HS-27A (cell line): ENCODE results near the gene CXCL5.

Experiments
- DNase-seq: peaks from one replicate; pipeline ENCODE4 v3.0.0-alpha.2; 2012; ENCODE audit warnings: low read depth, missing footprints

The CXCL5 gene

DNA sequence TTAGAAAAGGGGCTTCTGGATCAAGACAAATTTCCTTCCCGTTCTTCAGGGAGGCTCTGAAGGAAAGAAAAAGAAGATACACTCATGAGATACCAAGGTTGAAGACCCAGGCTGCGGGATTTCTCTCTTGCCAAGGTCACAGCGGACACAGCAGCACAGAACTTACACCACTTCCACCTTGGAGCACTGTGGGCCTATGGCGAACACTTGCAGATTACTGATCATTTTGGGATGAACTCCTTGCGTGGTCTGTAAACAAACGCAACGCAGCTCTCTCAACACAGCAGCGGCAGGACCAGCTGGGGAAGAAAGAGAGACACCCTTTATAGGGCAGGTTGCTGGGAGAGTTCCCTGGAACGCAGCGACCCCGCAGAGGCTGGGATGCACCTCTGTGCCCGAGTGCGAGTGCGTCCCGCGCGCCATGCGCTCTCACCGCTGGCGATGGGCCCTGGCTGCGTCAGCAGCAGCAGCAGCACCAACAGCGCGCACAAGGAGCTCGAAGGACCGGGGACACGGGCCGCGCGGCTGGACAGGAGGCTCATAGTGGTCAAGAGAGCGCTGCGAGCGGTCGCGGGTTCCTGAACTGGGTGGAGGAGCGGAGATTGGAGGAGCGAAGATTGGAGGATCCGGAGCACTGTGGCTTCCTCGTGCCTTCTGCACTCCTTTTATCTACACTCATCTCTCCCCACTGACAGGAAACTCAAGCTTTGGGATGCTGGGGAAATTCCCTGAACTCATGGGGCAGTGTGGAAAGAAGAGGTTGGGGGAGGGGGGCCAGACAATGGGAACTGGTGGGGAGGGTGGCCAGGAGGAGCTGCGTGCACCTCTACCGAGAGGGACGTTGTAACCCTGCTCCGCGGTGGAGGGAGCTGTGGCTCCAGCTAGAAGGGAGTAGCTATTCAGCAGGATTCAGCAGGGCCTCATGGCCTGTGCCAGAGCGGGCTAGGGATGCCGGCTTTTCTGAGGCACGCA lies at the start of gene CXCL5:
Gene CXCL5, minus strand, starts transcription at position 638 of the 972 bp plus-strand sequence. Its CDS starts 96 bp downstream, at position 542.
- DNase-seq, result no peak

DNA sequence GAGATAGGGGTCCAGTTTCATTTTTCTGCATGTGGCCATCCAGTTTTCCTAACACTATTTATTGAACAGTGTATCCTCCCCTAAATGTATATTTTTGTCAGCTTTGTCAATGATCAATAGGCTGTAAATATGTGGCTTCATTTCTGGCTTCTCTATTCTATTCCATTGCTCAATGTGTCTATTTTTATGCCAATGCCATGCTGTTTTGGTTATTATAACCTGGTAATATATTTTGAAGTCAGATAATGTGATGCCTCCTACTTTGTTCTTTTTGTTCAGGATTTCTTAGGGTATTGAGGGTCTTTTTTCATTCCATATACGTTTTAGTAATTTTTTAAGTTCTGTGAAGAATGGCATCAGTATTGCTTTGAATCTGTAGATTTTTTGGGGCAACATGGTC lies 48.7 kb upstream of the CXCL5 start:
- no peak for DNase-seq

DNA sequence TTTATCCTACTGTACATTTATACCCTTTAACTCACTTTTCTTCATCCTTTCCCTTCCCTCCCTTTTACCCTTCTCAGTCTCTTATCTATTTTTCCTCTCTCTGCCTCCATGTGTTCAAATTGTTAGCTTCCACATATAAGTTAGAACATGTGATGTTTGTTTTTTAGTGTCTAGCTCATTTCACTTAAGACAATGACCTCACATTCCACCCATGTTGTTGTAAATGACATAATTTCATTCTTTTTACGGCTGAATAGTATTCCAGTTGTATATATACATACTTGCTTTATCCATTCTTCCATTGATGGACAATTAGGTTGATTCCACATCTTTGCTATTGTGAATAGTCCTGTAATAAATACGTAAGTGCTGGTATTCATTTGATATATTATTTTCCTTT lies 47.3 kb upstream of the CXCL5 start:
- no peak for DNase-seq

DNA sequence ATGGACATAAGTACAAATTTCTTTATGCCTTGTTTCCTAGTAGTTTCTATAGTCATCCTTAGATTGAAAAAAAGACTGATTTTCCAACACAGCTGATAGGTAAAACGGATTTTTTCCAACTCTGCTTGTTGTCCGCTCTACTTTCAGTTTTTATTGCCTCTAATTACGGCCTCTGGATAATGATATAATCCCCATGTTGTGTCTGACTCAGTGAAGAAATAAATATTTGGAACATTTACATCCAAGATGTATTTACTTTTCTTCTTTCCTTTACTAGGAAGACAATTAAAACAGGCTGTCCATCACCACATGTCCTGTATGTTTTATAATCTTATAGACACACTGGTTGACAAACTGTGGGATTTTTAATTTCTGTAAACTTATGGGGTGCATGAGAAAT lies 46.8 kb upstream of the CXCL5 start:
- no peak for DNase-seq

DNA sequence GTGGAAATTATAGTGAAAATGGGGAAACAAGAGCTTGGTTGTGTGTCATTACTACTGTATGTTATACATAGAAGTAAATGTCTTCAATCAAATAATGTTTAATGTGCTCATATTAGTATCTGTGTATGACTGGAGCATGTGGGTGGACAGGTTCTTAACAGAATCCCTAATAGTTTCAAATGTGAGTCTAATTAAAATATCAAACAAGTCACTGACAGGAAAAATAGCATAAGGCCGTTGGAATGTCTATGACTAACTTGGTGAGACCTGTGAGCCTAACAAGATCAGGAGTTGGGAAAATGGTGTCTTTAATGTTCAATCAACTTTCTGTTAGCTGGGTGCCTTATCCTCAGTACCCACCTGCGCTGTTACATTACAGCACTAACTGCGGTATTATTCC lies 46.2 kb upstream of the CXCL5 start:
- DNase-seq, result peak; percentile 35

DNA sequence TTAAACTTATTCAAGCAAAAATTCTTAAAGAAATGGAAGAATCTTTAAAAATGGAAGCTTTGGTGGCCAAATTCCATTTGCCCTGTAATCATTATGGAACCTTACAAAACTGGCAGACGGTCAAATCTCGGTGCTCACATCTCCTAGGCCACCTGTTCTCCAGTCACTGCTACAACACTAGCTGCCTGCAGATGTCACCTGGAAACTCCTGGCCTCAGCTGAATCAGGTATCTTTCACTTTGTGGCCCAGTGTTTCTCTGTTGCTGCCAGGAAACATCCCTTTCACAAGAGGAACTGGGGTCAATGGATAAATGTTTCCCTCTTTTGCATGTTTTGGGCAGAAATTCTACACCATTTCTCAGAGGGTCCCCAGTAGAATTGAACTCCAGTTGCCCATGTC lies 44.2 kb upstream of the CXCL5 start:
- DNase-seq, result no peak

DNA sequence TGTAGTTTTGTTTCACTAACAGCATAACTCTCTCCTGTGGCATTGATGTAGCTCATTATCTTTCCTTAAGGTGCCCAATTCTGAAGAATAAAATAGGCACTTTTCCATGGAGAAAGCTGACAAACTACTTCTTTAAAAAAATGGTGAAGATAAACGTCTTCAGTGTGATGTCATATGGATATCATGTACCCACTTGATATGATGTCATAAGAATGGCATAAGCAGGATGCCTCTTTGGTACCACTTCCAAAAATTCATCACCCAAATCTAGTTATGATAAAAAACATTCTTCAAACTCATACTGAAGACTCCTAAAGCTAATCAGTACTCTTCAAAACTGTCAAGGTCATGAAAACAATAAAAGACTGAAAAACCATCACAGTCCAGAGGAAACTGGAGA lies 42.9 kb upstream of the CXCL5 start:
- DNase-seq, result no peak

DNA sequence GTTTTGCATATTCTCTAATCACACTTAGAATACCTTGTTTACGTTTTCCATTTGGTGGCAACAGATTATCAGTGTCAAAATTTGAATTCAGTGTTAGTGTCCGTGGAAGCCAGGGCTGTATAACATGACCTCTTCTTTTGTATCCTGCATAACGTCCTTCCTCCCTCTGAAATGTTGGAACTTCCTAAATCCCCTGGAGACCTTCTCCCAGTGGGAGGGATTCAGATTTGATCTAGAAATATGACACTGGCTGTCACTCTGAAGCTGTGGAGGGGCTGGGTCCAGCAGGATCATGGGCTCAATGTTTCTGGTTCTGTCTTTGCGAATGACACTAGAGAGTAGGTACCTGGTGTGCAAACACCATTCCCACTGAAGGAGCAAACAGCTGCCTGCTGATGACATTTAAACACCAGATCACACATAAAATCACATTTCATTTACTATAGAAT lies 40.9 kb upstream of the CXCL5 start:
- DNase-seq, result no peak

DNA sequence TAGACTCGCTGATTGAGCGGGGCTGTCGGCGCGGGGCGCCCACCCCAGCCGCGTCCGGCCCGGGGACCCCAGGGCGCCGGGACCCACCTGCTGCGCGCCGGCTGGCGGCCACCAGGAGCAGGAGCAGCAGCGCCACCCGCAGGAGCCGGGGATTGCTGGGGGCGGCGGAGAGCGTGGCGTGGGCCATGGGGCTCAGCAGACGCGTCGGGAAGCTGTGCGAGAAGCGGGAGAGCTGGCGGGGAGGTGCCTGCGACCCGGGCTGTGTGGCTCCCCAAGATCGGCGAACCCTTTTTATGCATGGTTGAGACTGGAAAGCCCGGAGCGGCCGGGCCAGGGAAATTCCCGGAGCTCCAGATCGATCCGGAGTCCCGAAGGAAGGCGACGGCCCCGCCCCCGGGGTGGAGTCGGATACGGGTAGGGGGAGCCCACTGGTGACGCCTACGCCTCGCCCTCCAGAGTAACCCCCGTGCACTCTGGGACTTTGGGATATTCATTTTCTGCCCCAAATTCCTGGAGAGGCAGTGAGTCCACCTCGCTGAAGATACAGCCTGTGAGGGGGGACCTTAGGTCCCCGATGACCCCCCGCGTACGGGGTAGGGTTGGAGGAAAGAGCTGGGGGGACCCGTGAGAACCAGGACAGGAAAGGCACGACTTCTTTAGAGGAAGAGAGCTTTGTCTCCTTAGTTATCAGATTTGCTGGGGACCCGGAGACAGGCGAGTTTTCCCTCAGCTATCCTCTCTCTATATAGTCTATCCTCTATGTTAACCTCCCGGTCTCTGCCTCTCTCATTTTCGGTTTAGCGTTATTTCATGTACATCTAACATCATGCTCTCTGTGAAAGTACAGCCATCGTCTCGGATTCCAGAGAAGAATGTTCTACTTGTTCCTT lies 40.2 kb upstream of the CXCL5 start, which contains the start of gene CXCL3:
Gene CXCL3, minus strand, starts transcription at position 265 of the 890 bp plus-strand sequence. Its CDS starts 78 bp downstream, at position 187.
- DNase-seq, result no peak

DNA sequence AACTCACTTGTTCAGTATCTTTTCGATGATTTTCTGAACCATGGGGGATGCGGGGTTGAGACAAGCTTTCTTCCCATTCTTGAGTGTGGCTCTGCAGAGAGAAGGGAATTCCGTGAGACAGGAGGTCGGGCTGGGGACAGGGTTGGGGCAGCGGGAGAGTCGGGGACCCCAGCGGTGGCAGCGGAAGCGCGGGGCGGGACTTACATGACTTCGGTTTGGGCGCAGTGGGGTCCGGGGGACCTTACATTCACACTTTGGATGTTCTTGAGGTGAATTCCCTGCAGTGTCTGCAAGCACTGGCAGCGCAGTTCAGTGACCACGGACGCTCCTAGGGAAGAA lies 39.6 kb upstream of the CXCL5 start:
- no peak for DNase-seq

DNA sequence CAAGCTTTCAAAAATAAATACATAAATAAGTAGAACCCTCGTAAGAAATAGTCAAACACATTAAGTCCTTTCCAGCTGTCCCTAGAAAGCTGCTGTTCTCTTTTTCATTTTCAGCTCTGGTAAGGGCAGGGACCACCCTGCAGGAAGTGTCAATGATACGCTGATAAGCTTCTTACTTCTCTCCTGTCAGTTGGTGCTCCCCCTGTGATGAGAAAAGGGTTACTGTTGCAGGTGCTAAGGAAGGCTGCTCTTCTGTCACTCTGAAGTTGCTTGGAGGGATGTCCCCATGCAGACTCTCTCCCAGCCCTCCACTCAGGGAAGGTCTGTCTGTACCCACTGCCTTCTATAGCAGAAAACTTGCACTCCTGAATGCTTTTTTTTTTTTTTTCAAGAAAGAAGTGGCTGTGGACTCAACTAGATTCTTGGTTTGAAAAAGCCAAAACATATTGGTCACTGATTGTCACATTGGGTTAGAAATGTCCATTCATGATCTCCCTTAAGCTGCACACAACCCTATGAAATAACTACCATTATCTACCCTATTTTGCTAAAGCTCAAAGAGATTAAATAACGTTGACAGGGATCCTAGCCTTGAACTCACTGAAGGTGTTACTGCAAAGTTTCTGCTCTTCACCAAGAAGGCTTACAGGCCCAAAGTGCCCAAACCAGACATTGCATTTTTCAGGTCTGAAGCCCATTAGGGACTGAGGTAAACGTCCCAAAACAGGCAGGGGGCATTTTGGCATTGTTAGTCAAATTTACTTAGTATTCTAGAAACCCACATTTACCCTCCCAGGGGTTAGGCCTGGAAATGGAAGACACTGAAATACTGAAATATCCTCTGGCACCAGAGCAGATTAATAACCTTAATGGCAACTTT lies 38.8 kb upstream of the CXCL5 start:
- DNase-seq, result no peak

DNA sequence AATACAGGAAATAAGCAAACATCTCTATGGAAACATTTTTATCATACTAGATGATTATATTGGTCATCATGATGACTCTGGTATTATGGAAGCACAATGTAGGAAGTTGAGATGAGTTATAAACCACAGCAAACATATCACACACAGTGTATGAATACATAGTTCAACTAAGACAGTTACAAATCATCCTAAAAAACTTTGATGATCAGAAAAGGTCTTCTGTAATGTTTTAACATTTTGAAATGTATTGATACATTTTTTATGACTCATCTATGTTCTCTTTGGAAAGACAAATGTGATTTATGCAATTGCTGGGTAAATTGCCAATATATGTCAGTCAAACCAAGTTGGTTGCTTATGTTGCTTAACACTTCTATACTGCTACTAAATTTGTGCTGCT lies 35.3 kb upstream of the CXCL5 start:
- DNase-seq, result no peak

DNA sequence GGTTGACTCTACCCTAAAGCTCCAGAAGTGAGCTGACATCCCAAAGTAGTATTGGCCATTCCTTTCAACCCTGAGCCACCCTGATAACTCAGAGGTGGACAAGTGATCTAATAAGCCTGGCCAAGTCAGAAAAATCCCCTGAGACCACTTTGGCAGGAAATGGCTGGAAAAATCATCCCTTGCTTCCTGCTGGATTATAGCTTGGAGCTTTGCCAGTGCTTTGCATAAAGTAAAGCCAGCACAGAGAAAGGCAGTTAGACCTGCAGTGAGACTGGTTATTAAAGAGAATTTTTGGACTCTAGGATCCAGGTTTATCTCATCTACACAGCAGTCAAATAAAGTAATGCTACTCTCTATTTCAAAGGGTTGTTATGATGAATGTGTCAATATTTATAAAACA lies 33.6 kb upstream of the CXCL5 start:
- peak; percentile 35 for DNase-seq

DNA sequence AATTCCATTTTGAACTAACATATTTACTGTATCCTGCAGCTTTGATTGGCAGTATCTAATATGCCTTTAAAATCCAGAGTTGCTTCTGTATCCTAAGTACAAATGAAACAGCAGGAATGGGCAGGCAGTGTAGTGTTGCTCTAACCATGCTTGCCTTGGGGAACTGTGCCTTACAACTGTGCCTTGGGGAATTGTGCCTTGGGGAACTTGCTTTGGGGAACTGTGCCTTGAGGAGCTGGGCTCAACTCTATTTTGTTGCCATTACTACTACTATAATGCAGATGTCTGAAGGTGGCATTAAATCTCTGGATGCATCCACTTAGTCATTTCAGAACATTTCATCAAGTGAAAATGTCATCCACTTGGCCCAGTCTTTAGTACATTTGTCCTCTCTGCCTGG lies 33.1 kb upstream of the CXCL5 start:
- no peak for DNase-seq

DNA sequence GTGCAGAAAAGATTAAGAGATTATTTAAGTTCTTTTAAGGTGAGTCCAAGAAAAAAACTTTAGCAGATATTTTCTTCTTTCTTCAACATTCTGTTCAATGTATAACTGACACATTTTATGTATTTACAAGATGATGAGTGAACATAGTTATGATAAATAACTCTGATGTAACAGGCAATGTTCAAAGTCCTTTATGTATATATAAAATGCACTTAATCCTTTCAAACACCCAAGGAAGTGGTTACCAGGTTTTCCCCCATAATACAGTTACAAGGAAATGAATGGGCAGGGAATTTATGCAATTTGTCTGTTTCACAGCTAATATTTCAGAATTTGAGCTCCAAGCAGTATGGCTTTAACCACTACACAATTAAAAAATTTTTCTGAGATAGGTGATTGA lies 31.8 kb upstream of the CXCL5 start:
- no peak for DNase-seq

DNA sequence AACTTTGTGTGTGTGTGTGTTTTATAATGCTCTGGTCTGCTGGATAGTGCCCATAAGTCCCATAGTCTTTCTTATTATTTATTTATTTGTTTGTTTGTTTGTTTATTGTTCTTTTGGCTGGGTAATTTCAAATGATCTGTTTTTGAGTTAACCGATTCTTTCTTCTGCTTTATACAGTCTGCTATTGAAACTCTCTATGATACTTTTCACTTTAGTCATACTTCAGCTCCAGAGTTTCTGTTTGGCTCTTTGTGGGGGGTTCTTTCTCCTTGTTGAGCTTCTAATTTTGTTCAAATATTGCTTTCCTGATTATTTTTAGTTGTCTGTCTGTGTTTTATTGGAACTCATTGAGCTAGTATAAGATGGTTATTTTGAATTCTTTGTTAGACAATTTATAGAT lies 30.0 kb upstream of the CXCL5 start:
- no peak for DNase-seq

DNA sequence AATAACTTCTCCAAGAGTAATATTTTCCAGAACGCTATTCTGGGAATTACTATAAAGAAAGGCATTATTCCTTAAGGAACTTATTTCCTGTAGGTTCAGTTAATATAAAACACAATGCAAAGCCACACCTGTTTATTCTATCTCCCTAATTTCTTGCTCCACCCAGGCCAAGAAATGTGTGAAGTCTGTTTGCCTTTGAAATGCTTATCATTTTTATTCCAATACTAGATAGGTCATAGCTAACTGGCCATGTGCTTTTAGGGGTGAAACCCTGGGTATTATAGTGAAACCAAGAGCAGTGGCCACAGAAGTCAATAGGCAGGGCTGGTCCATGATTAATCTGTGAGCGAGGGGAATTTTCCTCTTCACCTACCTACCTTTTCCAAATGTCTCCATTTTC lies 25.2 kb upstream of the CXCL5 start:
- no peak for DNase-seq

DNA sequence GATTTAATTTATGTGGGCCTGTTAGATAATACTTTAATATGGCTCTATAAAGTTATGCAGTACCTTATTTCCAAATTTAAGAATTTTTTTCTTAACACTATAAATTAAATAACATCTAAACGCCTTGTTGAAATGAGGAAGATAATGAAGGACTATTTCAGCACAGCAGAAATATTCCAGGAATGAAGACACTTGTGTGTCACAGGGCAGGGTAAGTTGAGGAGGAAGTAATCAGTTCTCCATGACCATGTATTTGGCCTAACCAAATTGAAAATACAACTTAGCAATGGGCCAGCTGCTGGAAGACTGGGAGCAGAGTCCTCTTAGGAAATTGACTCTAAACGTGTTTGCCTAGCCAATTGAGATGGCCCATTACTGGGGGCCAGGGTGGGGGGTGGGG lies 23.1 kb upstream of the CXCL5 start:
- no peak for DNase-seq

DNA sequence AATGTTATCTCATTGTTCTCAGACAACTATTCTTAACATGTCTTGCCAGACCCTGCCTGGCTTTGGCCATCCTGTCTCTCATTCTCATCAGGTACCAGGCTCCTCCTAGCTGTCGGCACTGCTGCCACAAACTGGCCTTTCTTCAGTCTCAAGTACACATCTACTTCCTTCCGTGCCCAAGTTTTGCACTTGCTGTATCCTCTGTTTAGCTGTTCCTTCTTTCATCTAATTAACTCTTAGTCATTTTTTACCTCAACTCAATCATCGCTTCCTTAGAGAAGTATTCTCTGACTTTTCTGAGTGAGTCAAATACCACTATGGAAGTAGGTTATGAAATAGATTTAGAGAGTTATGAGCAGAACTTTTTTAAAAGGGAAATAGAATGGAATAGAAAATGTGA lies 20.3 kb upstream of the CXCL5 start:
- no peak for DNase-seq

DNA sequence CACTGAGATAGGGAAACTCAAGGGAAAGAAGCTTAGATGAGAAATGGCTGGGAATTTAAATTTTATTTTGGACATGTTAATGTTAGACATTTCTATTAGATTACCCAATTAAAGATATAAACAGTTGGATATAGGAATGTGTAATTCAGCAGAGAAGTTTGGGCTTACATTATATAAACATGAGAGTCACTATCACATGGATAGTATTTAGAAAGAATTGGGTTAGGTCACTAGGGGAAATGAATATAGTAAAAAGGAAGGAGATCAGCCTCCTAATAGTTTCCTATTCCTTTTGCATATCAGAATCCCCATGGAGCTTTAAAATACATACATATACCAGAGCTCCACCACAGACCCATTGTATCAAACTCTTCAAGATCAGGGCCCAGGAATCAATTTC lies 19.6 kb upstream of the CXCL5 start:
- no peak for DNase-seq

DNA sequence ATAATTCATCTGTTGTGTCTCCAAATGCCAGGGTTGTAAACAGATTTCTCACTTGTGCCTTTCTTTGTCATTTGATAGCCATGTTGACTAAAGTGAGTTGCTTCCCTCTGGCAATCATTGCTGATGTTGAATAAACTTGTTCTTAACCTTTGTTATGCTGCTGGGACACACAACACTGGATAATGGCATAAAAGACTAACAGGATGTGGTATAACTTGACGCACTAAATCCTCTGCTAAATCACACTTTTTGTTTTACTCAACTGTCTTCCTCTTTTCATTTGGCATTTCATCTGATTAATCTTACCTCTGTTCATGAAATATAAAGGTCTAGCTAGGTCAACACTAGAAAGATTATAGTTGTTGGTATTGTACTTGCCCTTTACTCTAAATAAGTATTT lies 17.6 kb upstream of the CXCL5 start:
- DNase-seq, result no peak
